ENCODE results near the gene CD300LF.

CD300LF gene

GRCh38 chr17:74686761-74687160 lies 26.0 kb downstream of the CD300LF start:
- no peak for DNase-seq (ENCODE audit: low spot score)

GRCh38 chr17:74682471-74683190 lies 30.1 kb downstream of the CD300LF start:
- no peak for DNase-seq (ENCODE audit: low spot score)

GRCh38 chr17:74682028-74682427 lies 30.7 kb downstream of the CD300LF start:
- no peak for DNase-seq (ENCODE audit: low spot score)

GRCh38 chr17:74680941-74681340 lies 31.8 kb downstream of the CD300LF start:
- DNase-seq (ENCODE audit: low spot score) = no peak

DNA sequence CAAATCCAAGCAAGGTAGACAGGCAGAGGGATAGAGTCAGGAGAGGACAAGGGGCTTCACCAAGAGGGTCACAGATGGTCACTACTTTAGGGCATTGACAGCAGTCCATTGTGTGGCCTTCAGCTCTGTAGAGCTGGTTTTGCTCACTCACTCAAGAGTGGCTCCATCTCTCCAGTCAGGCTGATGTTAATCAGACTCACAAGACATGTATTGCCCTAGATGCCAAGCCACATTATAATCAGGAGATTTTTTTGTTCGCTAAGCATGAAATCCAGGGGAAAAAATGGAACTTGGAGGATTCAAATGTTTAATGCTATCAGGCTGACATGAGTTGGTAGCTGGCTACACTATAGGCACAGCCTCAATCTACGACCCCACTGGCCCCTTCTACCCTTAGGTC lies 32.5 kb downstream of the CD300LF start:
- DNase-seq (ENCODE audit: low spot score) = no peak

DNA sequence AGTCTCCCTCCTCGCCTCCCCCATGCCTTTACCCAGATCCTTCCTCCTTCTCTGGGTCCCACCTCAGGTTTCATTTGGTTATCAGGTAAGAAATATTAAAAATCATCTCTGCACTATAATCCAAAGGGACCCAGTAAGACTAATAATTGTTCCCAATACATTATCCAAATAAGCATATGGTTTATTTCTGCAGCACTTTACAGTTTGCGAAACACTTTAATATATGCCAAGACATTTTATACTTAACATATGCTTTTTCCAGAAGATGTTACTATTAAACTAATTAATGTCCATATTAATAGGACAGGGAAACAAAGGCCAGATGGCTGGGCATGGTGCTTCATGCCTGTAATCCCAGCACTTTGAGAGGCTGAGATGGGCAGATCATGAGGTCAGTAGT lies 33.3 kb downstream of the CD300LF start:
- no peak for DNase-seq (ENCODE audit: low spot score)

DNA sequence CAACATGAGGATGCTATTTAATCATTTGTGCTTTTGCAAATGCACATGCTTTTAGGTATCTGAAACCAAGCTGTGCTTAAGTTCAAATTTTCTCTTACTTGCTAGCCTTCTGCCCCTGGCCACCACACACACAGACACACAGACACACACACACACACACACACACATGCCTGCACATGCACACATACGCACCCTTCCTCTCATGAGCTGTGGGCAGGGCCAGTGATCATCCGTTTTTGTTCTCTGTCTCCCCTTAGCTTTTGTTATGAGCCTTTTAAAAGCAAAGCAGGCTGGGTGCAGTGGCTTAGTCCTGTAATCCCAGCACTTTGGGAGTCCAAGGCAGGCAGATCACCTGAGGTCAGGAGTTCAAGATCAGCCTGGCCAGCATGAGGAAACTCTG lies 34.2 kb downstream of the CD300LF start:
- no peak for DNase-seq (ENCODE audit: low spot score)

- DNase-seq (ENCODE audit: low spot score) = no peak
These were observed 34.9 kb downstream of the CD300LF start for GRCh38 chr17:74677558-74678466.

GRCh38 chr17:74671031-74671771 lies 41.5 kb downstream of the CD300LF start:
- DNase-seq (ENCODE audit: low spot score) = peak; percentile 65

- no peak for DNase-seq (ENCODE audit: low spot score)
These were observed 42.4 kb downstream of the CD300LF start for GRCh38 chr17:74670329-74670728.

DNA sequence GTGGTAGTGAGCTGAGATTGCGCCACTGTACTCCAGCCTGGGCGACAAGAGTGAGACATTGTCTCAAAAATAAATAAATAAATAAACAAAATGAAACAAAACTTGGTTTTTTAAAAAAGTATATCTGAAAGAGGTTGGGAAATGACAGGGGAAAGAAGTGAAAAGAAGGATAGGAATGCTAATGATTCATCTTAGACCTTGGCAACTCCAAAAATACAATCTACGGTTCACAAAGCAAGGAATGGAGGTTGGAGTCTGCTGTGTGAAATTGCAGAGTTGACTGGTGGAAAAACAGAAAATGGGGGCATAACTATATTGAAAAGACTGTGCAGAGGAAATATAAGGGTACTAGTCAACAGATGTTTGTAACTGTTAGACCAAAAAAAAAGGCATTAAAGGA lies 49.2 kb downstream of the CD300LF start:
- DNase-seq (ENCODE audit: low spot score) = no peak

GRCh38 chr17:74659889-74660288 lies 52.8 kb downstream of the CD300LF start:
- DNase-seq (ENCODE audit: low spot score) = no peak

- no peak for DNase-seq (ENCODE audit: low spot score)
These were observed 54.1 kb downstream of the CD300LF start for GRCh38 chr17:74658620-74659019.

DNA sequence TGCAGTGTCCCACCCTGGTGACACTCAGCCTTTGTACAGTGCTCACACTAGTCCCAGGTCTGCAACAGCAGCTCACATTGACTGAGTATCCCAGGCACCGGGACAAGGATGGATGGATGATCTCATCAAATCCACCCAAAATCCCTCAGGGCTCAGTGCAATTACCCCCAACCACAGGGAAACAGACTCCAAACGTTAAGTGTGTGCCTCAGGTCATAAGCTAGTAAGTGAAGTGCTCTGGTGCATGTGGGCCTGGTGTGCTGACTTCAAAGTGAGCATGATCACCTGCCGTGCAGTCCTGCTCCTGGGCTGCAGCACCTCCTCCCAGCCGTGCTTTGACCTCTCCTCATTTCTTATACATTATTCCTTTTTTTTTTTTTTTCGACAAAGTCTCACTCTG lies 58.0 kb downstream of the CD300LF start:
- no peak for DNase-seq (ENCODE audit: low spot score)

GRCh38 chr17:74652020-74652419 lies 60.7 kb downstream of the CD300LF start:
- no peak for DNase-seq (ENCODE audit: low spot score)

- DNase-seq (ENCODE audit: low spot score) = no peak
These were observed 62.8 kb downstream of the CD300LF start for GRCh38 chr17:74649909-74650308.

DNA sequence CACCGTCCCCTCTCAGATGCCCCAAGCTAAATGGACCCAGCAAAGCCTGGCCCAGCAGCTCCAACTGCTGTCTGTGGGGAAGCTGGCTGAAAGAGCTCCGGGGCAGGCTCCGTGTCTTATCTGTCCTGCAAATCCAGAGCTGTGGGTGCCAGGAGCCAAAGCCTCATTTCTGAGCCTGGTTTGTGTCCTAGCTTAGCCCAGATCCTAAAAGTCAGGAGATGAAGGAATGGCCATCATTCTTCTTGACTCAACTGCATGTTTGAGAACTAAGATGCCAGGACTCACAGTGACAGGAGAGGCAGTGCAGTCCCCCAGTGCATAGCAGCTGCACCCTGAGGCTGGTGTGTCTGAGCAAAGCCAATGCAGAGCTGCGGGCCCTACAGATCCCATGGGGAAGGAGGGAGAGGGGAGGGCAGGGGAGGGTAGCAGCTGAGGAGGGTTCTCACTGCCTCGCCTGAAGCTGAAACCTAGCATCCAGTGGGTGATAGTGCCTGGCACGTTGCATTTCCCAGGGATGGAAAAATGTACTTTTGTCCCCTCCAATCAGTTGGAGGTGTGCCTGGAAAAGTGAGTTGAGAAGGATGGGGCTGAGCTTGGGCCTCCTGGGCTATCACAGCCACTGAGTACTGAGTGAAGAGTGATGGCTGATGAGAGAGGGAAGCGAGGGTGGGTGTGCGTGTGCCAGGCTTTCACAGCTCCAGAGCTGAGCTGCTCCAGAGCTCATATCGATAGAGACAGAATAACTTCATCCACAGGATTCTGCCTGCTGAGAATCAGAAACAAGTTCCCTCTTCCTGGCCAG lies 64.7 kb downstream of the CD300LF start:
- DNase-seq (ENCODE audit: low spot score) = no peak

- peak; percentile 22 for DNase-seq (ENCODE audit: low spot score)
These were observed 66.5 kb downstream of the CD300LF start for GRCh38 chr17:74646231-74646630.

GRCh38 chr17:74645010-74645409 lies 67.7 kb downstream of the CD300LF start:
- no peak for DNase-seq (ENCODE audit: low spot score)

DNA sequence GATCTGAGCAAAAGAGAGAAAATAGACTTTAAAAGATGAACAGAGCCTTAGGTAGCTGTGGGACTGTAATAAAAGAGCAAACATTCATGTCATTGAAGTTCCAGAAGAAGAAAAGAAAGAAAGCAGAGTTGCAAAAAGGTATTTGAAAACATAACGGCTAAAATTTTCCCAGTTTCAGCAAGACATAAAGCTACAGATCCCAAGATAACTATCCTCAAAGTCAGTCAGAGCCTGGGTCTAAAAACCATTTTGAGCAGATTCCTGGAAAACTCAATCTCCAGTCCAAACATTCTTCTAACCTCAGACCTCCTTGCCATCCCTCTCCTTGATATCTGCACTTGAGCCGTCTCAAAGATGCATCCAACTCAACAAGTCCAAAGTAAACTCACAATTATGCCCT lies 68.3 kb downstream of the CD300LF start:
- DNase-seq (ENCODE audit: low spot score) = no peak

All from CD4-positive, alpha-beta T cell treated with Interleukin-15 for 4 hours (primary cell).